ENCODE results near the gene NUP107. TPM values are rescaled to one million over a fixed set of nuclear protein-coding genes. Genes with fewer than 3 reads are reported as not detected.

Gene NUP107
- total RNA-seq, 1 experiment from 2014 or later = 132 TPM

- CTCF ChIA-PET = no interaction called here
- Mint-ChIP-seq H3K4me1 (no peaks in the 10 kb centered on the region), H3K36me3 (peaks cover 55% of the 10 kb centered on the region), H3K27ac (no peak overlapping the region), H3K9me3 (no peaks in the 10 kb centered on the region), H3K27me3 (ENCODE audit: low read depth) (no peaks in the 10 kb centered on the region), H3K4me3 (no peak overlapping the region)
- no peak for DNase-seq (ENCODE audit: low spot score)
- TF ChIP-seq USF1 (CRISPR knock-in tag; IDR thresholded peaks at IDR 0.05) (no peak), PRRX2 (CRISPR knock-in tag; IDR thresholded peaks at IDR 0.05) (no peak), MXD4 (CRISPR knock-in tag; IDR thresholded peaks at IDR 0.05; ENCODE audit: borderline replicate concordance) (no peak), CBFB (CRISPR knock-in tag; IDR thresholded peaks at IDR 0.05; ENCODE audit: low read depth) (no peak), ZNF423 (CRISPR knock-in tag; IDR thresholded peaks at IDR 0.05) (no peak), FOXP1 (CRISPR knock-in tag; IDR thresholded peaks at IDR 0.05; ENCODE audit: borderline replicate concordance) (no peak), NFATC4 (CRISPR knock-in tag; IDR thresholded peaks at IDR 0.05) (no peak)
- no peak for ATAC-seq
- POLR2A ChIA-PET = no interaction called here
Observed at GRCh38 chr12:68699486-68699885, 12.7 kb downstream of the NUP107 start.

GRCh38 chr12:68727776-68728175 is 41.0 kb downstream of the NUP107 start:
- Mint-ChIP-seq H3K4me1 (no peaks in the 10 kb centered on the region), H3K36me3 (peaks cover 44% of the 10 kb centered on the region), H3K9me3 (no peaks in the 10 kb centered on the region), H3K4me3 (no peak overlapping the region), H3K27me3 (ENCODE audit: low read depth) (no peaks in the 10 kb centered on the region), H3K27ac (no peak overlapping the region)
- no peak for TF ChIP-seq ESRRA (CRISPR knock-in tag; IDR thresholded peaks at IDR 0.05; ENCODE audit: borderline replicate concordance)
- TF ChIP-seq SOX15 (CRISPR knock-in tag; IDR thresholded peaks at IDR 0.05) = no peak
- no peak for TF ChIP-seq ZNF232 (CRISPR knock-in tag; IDR thresholded peaks at IDR 0.05)
- no peak for TF ChIP-seq NFE2L1 (CRISPR knock-in tag; IDR thresholded peaks at IDR 0.05)
- TF ChIP-seq, protein P1, sequence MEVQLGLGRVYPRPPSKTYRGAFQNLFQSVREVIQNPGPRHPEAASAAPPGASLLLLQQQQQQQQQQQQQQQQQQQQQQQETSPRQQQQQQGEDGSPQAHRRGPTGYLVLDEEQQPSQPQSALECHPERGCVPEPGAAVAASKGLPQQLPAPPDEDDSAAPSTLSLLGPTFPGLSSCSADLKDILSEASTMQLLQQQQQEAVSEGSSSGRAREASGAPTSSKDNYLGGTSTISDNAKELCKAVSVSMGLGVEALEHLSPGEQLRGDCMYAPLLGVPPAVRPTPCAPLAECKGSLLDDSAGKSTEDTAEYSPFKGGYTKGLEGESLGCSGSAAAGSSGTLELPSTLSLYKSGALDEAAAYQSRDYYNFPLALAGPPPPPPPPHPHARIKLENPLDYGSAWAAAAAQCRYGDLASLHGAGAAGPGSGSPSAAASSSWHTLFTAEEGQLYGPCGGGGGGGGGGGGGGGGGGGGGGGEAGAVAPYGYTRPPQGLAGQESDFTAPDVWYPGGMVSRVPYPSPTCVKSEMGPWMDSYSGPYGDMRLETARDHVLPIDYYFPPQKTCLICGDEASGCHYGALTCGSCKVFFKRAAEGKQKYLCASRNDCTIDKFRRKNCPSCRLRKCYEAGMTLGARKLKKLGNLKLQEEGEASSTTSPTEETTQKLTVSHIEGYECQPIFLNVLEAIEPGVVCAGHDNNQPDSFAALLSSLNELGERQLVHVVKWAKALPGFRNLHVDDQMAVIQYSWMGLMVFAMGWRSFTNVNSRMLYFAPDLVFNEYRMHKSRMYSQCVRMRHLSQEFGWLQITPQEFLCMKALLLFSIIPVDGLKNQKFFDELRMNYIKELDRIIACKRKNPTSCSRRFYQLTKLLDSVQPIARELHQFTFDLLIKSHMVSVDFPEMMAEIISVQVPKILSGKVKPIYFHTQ (CRISPR knock-in tag; IDR thresholded peaks at IDR 0.05) = no peak
- TF ChIP-seq, protein P2, sequence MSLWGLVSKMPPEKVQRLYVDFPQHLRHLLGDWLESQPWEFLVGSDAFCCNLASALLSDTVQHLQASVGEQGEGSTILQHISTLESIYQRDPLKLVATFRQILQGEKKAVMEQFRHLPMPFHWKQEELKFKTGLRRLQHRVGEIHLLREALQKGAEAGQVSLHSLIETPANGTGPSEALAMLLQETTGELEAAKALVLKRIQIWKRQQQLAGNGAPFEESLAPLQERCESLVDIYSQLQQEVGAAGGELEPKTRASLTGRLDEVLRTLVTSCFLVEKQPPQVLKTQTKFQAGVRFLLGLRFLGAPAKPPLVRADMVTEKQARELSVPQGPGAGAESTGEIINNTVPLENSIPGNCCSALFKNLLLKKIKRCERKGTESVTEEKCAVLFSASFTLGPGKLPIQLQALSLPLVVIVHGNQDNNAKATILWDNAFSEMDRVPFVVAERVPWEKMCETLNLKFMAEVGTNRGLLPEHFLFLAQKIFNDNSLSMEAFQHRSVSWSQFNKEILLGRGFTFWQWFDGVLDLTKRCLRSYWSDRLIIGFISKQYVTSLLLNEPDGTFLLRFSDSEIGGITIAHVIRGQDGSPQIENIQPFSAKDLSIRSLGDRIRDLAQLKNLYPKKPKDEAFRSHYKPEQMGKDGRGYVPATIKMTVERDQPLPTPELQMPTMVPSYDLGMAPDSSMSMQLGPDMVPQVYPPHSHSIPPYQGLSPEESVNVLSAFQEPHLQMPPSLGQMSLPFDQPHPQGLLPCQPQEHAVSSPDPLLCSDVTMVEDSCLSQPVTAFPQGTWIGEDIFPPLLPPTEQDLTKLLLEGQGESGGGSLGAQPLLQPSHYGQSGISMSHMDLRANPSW (CRISPR knock-in tag; conservative IDR thresholded peaks at IDR 0.05; ENCODE audit: low read depth) = no peak
- no peak for TF ChIP-seq ZNF317 (CRISPR knock-in tag; IDR thresholded peaks at IDR 0.05; ENCODE audit: borderline replicate concordance, low read depth)
- TF ChIP-seq CREB1 (CRISPR knock-in tag; IDR thresholded peaks at IDR 0.05) = no peak
- TF ChIP-seq, protein P3, sequence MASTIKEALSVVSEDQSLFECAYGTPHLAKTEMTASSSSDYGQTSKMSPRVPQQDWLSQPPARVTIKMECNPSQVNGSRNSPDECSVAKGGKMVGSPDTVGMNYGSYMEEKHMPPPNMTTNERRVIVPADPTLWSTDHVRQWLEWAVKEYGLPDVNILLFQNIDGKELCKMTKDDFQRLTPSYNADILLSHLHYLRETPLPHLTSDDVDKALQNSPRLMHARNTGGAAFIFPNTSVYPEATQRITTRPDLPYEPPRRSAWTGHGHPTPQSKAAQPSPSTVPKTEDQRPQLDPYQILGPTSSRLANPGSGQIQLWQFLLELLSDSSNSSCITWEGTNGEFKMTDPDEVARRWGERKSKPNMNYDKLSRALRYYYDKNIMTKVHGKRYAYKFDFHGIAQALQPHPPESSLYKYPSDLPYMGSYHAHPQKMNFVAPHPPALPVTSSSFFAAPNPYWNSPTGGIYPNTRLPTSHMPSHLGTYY (CRISPR knock-in tag; IDR thresholded peaks at IDR 0.05) = no peak
- TF ChIP-seq JAZF1 (CRISPR knock-in tag; IDR thresholded peaks at IDR 0.05) = no peak
- TF ChIP-seq GABPB1 (CRISPR knock-in tag; IDR thresholded peaks at IDR 0.05) = no peak
- no peak for TF ChIP-seq MAX (CRISPR knock-in tag; IDR thresholded peaks at IDR 0.05)
- no peak for TF ChIP-seq CREM (CRISPR knock-in tag; IDR thresholded peaks at IDR 0.05)
- CTCF ChIA-PET = interaction anchor here (0.6 kb wide), 1 partner anchor 48 kb away, joined by 4 read pairs; no protein-coding TSS in a partner anchor
- POLR2A ChIA-PET = interaction anchor here (0.6 to 0.7 kb wide), 3 partner anchors 118 to 935 kb away, joined by 3 to 4 read pairs (median 3); no protein-coding TSS in a partner anchor
- DNase-seq (ENCODE audit: low spot score) = no peak
- no peak for ATAC-seq
